Prostate gland (tissue), 2 donors: ENCODE data around the gene DOCK2. TPM values are rescaled to one million over a fixed set of nuclear protein-coding genes. Genes with fewer than 3 reads are reported as not detected.

Source experiments
- DNase-seq: peaks from one replicate; pipeline ENCODE4 v3.0.0-alpha.2; 2019; ENCODE audit warnings: low spot score
- H3K27ac ChIP-seq, 2 donors: fragments of 200-600 bp; sonication (generic); 2 replicates each; pipeline ENCODE4 v1.5.1; 2017 to 2019
- H3K27me3 ChIP-seq: fragments of 200-600 bp; sonication (generic); replicated peaks from 2 replicates; pipeline ENCODE4 v1.5.1; 2019; ENCODE audit not compliant: insufficient read depth
- H3K36me3 ChIP-seq, 2 donors: fragments of 200-600 bp; sonication (generic); 1 replicate in 1 of 2; 2 replicates in 1 of 2; pipeline versions ENCODE4 v1.5.1 to v1.8.1; 2017 to 2019
- H3K4me1 ChIP-seq: fragments of 200-600 bp; sonication (generic); replicated peaks from 2 replicates; pipeline ENCODE4 v1.5.1; 2019
- H3K4me3 ChIP-seq, 2 donors: fragments of 200-600 bp; sonication (generic); 2 replicates each; pipeline ENCODE4 v1.5.1; 2017 to 2019
- H3K9me3 ChIP-seq: fragments of 200-600 bp; sonication (generic); 2 replicates; pipeline ENCODE4 v1.5.1; 2017
- CTCF ChIP-seq, 4 experiments: fragments of 200-600 bp in 2 of 4; fragments of 450-650 bp in 2 of 4; sonication (generic) in 2 of 4; IDR thresholded peaks; 1 replicate in 3 of 4; 2 replicates in 1 of 4; pipeline ENCODE4 v1.5.1; 2016 to 2019; ENCODE audit warnings: antibody characterized with exemption in 4 of 4, mild to moderate bottlenecking in 2 of 4, moderate library complexity in 2 of 4
- POLR2A ChIP-seq: fragments of 450-650 bp; IDR thresholded peaks from one replicate; pipeline ENCODE4 v1.6.1; 2016; ENCODE audit warnings: antibody characterized with exemption, mild to moderate bottlenecking
- POLR2AphosphoS5 ChIP-seq: sonication (generic); formaldehyde crosslinking; IDR thresholded peaks from one replicate; pipeline ENCODE4 v1.6.1; 2017; ENCODE audit warnings: antibody characterized with exemption
- WGBS: methylation state at CpG from one replicate; pipeline ENCODE4 v1.1.5; 2018; 5-methylcytosine and 5-hydroxymethylcytosine counted together
- intact Hi-C: fragments of 100-400 bp; cut with DNase I; formaldehyde crosslinking; loops from one replicate; pipeline ENCODE4 v1.14.2; 2022
- total RNA-seq, 2 donors: library from RNA; depleted of rRNA; stranded (reverse); fragments of >200 nt; gene quantifications; one replicate each; pipeline ENCODE4 v1.1.0, GENCODE V29; 2016

Gene DOCK2
- total RNA-seq, 2 donors from 2014 or later = 2.5 to 6.2 TPM

GRCh38 chr5:169988947-169989346 is 351.9 kb downstream of the DOCK2 start:
- Histone ChIP-seq H3K36me3 (no peaks in the 10 kb centered on the region), H3K4me1 (no peaks in the 10 kb centered on the region), H3K27me3 (no peaks in the 10 kb centered on the region), H3K27ac (no peak overlapping the region), H3K4me3 (no peak overlapping the region), H3K9me3 (no peaks in the 10 kb centered on the region)
- intact Hi-C loops = no loop called here
- 85% methylated on average over 1 of the region's 1 CpG for WGBS
- DNase-seq = no peak
- TF ChIP-seq CTCF (IDR thresholded peaks at IDR 0.05) (no peak), POLR2A (no peak), POLR2AphosphoS5 (no peak)

DNA sequence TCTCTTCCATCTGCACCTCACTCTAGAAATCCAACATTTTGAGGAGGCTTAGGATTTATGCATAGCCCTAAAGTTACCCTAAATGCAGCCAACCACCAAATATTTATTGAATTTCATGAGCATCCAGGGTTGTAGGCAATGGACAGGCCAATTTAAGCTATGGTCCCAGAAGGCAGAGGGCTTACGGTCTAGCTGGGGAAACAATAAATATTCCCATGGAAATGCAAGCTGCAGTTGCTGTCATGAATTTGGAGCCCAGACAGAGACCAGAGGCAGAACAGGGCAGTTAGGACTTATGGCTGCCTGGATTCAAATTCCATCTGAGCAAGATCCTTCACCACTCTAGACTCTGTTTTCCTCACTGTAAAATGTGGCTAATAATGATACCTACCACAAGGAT is 352.3 kb downstream of the DOCK2 start:
- H3K4me3 ChIP-seq = no peak overlapping the region
- TF ChIP-seq POLR2A (no peak), CTCF (IDR thresholded peaks at IDR 0.05) (no peak), POLR2AphosphoS5 (no peak)
- H3K4me1 ChIP-seq = no peaks in the 10 kb centered on the region
- H3K9me3 ChIP-seq = no peaks in the 10 kb centered on the region
- no peaks in the 10 kb centered on the region for H3K36me3 ChIP-seq
- intact Hi-C loops = no loop called here
- no peak for DNase-seq
- H3K27ac ChIP-seq = no peak overlapping the region
- no peaks in the 10 kb centered on the region for H3K27me3 ChIP-seq
- 82% methylated on average over 1 of the region's 1 CpG for WGBS

DNA sequence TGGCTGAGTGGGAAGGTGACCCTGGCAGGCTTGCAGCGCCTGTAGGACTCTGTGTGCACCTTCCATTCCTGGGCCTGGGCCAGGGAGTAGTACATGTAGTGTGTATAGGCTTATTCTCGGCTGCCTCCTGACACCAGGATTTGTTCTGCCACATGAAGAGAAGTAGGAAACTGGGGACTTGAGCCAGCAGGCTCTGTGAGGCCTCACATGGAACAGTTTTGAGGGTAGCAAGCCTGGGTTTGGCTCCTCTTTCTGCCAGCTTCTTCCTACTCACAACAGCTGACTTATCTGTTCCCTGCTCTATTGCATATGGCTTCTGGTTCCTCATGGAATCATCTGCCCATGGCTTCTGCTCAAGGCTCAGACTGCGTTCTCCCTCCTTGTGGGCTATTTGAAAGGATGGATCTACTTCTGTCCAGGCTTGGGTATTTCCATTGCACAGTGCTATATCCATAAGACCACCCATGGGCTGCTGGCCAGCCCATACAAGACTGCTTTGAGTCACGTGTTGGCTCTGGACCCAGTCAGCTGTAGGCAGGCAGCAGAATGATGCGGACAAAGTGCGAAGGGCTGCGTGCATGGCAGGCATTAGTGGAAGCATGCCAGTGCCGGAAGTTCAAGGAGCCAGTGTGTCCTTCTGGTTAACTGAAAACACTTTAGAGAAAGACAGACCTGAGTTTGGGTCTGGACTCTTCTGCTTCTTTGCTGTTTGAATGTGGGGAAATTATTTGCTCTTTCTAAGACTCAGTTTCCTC is 354.2 kb downstream of the DOCK2 start:
- no peak overlapping the region for H3K27ac ChIP-seq
- H3K4me3 ChIP-seq = no peak overlapping the region
- no peaks in the 10 kb centered on the region for H3K27me3 ChIP-seq
- H3K4me1 ChIP-seq = no peaks in the 10 kb centered on the region
- H3K9me3 ChIP-seq = no peaks in the 10 kb centered on the region
- no peaks in the 10 kb centered on the region for H3K36me3 ChIP-seq
- no peak for DNase-seq
- intact Hi-C loops = no loop called here
- TF ChIP-seq POLR2A (no peak), CTCF (IDR thresholded peaks at IDR 0.05) (no peak), POLR2AphosphoS5 (no peak)
- WGBS = 90% methylated on average over 8 of the region's 8 CpGs

DNA sequence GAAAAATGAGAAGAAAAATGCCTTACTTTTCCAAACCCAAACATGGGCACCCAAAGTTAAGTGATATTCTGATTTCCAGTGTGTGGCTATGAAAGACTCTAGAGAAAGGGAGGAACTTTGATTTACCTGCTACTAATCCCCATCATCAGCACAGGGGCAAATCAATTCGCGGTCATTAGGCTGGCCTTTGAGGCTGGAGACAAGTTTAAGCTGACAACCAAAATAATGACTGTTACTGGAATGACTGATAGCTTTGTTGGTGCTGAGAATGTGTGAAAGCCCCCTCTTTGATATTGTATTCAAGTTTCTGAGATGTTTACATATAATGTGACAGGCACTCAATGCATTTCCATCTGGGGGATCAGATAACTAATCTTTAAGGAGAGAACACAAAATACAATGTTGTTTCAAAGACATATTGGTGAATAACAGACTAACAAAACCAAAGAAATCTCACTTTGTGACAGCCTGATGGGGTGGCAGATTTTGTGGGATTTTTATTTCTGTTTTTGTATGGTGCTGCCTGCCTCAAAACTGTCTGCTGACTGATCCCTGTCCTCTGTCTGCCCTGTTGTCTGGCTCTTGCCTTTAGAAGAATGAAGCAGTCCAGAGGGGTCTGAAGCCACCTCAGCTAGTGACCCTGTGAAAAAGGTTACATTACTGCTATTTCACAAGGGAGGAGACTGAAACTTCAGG is 355.9 kb downstream of the DOCK2 start:
- intact Hi-C loops = no loop called here
- Histone ChIP-seq H3K4me3 (no peak overlapping the region), H3K36me3 (no peaks in the 10 kb centered on the region), H3K9me3 (no peaks in the 10 kb centered on the region), H3K27ac (no peak overlapping the region), H3K27me3 (no peaks in the 10 kb centered on the region), H3K4me1 (no peaks in the 10 kb centered on the region)
- DNase-seq = no peak
- TF ChIP-seq POLR2AphosphoS5 = no peak
- no peak for TF ChIP-seq POLR2A
- no peak for TF ChIP-seq CTCF (IDR thresholded peaks at IDR 0.05)
- 86% methylated on average over 2 of the region's 2 CpGs for WGBS

- Histone ChIP-seq H3K4me3 (no peak overlapping the region), H3K4me1 (no peaks in the 10 kb centered on the region), H3K36me3 (no peaks in the 10 kb centered on the region), H3K27me3 (no peaks in the 10 kb centered on the region), H3K9me3 (no peaks in the 10 kb centered on the region), H3K27ac (no peak overlapping the region)
- 23% methylated on average over 2 of the region's 2 CpGs for WGBS
- TF ChIP-seq CTCF (IDR thresholded peaks at IDR 0.05) = no peak
- TF ChIP-seq POLR2AphosphoS5 = no peak
- no peak for TF ChIP-seq POLR2A
- no peak for DNase-seq
- intact Hi-C loops = no loop called here
These were observed 356.4 kb downstream of the DOCK2 start for GRCh38 chr5:169993485-169993790.
